HG03457 (cell line): ENCODE data around the gene EIF3A.
A peak's percentile ranks its signal among the peaks of the same experiment; 100 is the strongest.
"Not testable (repeated sequence)": the region's sequence is repeated elsewhere in the genome, so short reads cannot be mapped to it uniquely, and the experiment has no call there.

Experiments used
- ATAC-seq: cut with Tn5 transposase; IDR thresholded peaks from one replicate; pipeline ENCODE4 v1.9.1; 2021; ENCODE audit warnings: moderate number of reproducible peaks; ENCODE audit not compliant: unreplicated experiment

EIF3A gene, protein sequence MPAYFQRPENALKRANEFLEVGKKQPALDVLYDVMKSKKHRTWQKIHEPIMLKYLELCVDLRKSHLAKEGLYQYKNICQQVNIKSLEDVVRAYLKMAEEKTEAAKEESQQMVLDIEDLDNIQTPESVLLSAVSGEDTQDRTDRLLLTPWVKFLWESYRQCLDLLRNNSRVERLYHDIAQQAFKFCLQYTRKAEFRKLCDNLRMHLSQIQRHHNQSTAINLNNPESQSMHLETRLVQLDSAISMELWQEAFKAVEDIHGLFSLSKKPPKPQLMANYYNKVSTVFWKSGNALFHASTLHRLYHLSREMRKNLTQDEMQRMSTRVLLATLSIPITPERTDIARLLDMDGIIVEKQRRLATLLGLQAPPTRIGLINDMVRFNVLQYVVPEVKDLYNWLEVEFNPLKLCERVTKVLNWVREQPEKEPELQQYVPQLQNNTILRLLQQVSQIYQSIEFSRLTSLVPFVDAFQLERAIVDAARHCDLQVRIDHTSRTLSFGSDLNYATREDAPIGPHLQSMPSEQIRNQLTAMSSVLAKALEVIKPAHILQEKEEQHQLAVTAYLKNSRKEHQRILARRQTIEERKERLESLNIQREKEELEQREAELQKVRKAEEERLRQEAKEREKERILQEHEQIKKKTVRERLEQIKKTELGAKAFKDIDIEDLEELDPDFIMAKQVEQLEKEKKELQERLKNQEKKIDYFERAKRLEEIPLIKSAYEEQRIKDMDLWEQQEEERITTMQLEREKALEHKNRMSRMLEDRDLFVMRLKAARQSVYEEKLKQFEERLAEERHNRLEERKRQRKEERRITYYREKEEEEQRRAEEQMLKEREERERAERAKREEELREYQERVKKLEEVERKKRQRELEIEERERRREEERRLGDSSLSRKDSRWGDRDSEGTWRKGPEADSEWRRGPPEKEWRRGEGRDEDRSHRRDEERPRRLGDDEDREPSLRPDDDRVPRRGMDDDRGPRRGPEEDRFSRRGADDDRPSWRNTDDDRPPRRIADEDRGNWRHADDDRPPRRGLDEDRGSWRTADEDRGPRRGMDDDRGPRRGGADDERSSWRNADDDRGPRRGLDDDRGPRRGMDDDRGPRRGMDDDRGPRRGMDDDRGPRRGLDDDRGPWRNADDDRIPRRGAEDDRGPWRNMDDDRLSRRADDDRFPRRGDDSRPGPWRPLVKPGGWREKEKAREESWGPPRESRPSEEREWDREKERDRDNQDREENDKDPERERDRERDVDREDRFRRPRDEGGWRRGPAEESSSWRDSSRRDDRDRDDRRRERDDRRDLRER (N-terminal part only)

DNA sequence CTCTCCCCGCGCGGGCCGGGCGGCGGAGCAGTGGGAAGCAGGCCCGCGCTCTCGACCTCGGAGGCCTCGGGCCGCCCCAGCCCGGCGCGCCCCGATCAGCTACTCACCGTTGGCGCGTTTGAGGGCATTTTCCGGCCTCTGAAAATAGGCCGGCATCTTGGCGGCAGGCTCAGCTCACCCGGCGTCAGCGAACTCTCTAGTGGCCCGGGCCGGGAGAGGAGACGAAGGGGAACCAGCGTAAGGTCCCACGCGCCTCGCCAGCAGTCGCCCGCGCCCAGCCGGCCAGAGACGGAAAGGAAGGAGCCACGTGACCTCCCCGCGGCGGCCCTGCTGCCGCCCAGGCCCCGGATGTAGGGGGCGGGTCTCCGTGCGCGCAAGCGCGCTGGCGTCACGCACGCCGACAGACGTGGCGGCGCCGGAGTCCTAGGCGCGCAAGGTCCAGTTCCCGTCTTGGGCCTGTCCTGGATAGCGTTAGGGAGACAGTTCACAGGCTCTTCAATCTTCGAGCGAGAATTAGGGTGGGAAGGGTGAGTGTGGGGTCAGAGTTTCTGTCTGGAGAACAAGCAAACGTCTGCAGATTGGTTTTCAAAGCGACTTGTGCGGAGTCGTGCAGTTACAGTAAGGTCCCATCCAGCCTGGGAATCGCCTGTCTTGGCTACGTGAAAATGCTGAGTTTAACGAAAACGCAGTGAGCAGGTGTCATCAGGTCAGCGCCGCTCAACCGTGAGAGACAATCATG lies at the start of gene EIF3A:
EIF3A (minus strand) TSS at position 297 of the 739 bp plus-strand sequence; CDS start at position 156, 141 bp downstream.
- ATAC-seq, result peak; percentile 71

DNA sequence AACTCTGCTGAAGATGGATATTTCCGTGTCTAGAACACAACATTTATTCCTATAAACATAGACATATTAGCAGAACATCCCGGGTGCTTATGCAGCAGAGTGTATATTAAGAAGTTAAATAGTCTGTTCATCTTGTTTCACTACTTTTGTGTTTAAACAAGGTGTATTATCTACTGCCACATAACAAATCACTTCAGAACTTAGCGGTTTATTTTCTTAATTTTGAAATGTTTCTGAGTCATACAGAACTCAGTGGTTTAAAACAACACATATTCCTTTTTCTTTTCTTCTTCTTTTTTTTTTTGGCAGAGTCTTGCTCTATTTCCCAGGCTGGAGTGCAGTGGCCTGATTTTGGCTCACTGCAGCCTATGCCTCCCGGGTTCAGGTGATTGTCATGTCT lies 49.1 kb upstream of the EIF3A start:
- no peak for ATAC-seq

DNA sequence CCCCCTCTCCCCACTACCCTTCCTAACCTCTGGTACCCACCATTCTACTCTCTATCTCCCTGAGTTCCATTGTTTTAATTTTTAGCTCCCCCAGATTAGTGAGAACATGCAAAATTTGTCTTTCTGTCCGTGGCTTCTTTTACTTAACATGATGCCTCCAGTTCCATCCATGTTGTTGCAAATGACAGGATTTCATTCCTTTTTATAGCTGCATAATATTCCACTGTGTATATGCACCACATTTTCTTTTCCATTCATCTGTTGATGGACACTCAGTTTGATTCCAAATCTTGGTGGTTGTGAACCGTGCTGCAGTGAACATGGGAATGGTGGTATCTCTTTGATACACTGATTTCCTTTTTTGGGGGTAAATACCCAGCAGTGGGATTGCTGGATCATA lies 45.3 kb upstream of the EIF3A start:
- no peak for ATAC-seq

DNA sequence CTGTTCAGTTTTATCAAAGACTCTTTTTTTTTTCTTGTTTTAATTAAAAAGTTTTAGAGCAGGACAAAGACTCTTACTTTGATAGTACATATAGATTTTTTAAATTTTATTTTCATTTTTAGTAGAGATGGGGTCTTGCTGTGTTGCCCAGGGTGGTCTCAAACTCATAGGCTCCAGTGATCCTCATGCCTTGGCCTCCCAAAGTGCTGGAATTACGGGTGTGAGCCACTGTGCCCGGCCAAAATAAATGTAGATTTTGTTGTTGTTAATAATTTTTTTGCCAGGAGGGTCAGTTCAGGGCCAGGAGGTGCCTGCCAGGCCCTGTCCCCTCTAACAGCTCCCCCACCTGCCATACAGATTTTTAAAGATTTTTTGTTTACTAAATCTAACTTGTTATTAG lies 40.3 kb upstream of the EIF3A start:
- ATAC-seq, result no peak

DNA sequence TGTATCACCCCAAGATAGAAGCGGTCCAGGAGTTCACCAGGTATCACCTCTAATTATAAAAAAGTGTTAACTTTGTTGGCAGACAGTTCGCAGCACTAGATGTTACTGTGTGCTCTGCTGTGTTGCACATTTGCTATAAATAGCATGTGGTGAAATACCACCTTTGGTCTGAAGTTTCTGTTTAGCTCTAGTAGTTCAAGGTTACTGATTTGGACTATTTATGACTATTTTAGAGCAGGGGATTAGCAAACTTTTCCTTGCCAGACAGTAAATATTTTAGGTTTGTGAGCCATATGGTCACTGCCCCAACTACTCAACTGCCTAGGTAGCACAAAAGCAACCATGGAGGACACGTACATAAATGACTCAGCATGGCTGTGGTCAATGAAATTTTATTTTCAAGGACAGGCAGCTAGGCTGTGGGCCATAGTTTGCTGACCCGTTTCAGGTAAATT lies 39.8 kb upstream of the EIF3A start:
- ATAC-seq, result peak; percentile 80

DNA sequence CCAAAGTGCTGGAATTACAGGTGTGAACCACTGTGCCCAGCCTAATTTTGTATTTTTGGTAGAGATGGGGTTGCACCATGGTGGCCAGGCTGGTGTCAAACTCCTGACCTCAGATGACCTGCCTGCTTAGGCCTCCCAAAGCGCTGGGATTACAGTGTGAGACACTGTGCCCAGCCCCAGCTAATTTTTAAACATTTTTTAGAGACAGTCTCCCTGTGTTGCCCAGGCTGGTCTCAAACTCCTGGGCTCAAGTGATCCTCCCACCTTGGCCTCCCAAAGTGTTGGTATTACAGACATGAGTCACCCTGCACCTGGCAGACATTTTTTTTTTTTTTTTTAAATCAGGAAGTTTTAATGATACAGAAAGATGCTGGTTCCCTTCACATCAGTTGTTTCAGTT lies 38.8 kb upstream of the EIF3A start:
- ATAC-seq, result no peak

DNA sequence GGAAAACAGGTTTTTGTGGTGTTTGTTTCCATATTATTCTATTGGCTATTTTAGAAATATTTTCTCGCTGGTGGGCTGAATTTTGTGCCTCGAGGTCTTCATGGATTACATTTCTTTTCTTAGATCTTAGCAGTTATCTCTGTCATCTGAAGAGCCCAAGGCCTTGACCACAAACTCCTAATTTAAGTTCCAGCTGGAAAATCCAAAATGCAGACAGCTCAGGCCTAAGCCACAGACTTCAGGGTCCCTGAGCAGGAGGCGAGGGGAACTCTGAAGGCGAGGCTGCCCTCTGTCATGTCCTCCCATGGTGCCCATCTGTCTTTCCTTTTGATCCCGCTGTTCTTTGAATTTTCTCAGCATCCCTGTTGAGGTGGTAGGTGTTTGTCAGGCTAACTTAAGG lies 37.6 kb upstream of the EIF3A start:
- ATAC-seq, result no peak

DNA sequence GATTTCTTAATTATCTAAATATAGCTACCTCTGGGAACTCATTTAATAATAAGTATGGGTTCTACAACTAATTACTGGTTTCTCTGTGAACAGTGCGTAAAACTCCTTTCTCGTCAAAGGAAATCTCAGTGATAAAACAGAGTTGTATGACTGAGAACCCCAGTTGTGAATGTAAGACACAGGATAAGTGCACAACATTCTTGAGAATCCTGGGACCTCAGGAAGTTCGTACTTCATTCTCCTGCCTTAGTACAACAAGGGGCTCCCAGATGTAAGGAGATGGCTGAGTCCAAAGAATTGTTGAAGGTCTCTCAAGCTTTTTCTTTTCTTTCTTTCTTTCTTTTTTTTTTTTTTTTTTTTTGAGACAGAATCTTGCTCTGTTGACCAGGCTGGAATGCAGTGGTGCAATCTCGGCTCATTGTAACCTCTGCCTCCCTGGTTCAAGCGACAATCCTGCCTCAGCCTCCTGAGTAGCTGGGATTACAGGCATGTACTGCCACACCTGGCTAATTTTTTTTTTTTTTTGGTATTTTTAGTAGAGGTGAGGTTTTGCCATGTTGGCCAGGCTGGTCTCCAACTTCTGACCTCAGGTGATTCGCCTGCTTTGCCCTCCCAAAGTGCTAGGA lies 35.8 kb upstream of the EIF3A start:
- no peak for ATAC-seq

DNA sequence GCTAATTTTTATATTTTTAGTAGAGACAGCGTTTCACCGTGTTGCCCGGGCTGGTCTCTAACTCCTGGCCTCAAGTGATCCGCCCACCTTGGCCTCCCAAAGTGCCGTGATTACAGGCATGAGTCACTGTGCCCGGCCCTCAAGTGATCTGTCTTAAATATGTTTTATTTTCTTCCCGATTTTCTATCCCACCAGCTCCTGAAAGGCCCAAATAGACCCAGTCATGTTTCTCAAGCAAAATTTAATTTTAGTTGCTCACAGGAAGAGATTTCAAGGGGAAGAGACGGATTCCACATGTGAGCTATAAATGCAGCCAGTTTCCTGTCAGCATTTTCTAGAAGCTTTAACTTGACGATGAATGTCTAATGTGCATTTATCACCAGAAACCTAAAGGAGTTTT lies 35.3 kb upstream of the EIF3A start:
- ATAC-seq, result no peak

DNA sequence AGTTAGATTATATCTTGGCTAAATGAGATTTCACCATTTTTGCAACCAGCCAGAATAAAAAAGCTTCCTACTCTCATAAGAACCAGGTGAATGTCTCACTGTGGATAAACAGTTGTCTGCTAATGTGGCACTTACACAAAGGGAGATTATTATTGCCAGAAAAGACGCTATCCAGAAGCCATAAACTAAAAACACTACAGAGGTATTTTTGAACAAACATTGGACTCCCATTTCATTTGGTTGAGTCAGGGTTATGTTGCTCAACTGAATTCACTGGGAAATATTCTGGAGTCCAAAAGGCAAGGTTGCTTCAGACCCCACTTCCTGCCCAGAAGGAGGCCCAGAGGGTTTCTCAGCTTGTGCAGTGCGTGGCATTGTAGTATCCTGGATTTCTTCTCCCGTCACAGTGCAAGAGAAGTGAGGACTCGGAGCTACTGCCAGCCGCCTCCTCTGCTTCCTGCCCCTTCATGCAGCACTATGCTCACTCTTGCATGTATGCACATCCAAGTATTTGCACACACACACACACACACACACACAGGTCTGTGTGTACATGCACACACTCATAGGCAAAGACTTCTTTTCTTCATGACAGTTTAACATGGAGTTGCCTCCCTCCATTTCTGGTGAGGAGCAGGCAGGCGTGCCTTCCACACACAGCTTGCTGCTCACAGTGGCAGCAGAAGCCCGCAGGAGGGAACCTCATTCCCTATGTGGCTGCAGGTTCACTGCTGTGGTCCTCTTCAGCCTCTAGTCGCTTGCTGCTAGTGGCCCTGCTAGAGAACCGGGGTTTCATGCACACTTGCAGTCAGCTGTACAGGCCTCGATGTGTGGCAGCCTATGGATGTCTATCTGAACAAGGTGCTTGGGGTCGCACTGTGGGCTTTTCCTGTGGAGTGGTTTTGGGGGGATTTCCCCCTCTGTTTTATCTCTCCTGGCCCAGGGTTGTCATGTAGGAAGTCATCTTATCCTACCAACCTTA lies 33.4 kb upstream of the EIF3A start:
- no peak for ATAC-seq

DNA sequence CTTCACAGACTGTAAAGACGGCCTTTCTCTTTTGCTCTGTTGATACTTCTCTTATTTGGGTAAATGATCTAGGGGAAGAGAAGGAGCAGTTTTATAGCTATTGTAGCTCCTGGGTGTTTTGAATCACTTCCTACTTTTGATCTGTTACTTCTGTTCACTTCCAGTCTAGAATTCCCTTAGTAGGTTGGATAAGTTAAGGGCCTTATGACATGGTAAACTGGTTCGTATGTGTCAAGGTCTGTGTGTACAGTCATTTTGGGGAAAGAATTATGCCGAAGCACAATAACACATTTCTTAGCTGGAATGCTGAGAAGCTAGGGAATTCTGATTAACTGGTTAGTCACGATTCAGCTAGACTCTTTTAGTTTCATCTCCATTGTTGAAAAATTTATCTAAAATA lies 31.4 kb upstream of the EIF3A start:
- ATAC-seq, result no peak

DNA sequence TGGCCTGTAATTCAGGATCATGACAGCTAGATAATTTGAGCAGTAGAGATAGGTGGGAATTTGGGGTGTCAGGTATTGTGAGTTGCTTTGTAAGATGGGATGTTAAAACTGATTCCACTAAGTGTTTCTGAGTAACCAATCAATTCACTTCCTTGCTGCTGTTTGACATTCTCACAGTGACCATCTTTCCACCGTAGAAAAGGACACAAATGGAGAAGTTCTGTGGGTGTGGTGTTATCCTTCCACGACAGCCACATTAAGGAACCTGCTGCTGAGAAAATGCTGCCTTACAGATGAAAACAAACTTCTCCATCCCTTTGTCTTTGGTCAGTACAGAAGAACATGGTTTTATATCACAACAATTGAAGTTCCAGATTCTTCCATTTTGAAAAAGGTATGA lies 27.2 kb upstream of the EIF3A start:
- ATAC-seq, result not testable (repeated sequence)

DNA sequence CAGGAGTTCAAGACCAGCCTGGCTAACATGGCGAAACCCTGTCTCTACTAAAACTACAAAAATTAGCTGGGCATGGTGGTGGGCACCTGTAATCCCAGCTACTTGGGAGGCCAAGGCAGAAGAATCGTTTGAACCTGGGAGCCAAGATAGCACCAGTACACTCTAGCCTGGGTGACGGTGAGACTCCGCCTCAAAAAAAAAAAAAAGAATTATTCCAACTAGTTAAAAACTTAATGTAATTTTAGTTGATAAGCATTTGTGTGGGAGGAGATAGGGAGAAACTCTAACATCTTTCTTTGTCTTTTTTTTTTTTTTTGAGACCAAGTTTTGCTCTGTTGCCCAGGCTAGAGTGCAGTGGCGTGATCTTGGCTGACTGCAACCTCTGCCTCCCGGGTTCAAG lies 26.5 kb upstream of the EIF3A start:
- not testable (repeated sequence) for ATAC-seq

DNA sequence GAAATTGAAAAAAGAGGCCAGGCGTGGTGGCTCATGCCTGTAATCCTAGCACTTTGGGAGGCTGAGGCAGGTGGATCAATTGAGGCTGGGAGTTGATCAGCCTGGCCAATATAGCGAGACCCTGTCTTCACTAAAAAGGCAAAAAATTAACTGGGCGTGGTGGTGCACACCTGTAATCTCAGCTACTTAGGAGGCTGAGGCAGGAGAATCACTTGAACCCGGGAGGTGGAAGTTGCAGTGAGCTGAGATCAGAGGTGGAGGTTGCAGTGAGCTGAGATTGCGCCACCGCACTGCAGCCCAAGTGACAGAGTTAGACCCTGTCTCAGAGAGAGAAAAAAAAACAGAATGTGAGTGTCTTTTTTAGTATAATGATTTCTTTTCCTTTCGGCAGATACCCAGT lies 25.3 kb upstream of the EIF3A start:
- ATAC-seq, result not testable (repeated sequence)

DNA sequence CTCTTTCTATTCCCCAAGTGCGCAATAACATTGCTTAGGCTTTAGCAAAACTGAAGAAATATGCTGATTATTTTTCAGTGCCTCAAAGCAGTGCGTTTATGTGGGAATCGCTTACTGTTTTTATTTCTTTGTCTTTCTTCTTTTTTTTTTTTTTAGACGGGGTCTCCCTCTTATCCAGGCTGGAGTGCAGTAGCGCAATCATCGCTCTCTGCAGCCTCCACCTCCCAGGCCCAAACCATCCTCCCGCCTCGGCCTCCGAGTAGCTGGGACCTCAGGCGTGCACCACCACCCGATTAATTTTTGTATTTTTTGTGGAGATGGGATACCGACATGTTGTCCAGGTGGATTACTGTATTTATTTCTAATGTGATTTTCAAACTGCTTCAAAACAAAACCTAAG lies 24.5 kb upstream of the EIF3A start:
- no peak for ATAC-seq

DNA sequence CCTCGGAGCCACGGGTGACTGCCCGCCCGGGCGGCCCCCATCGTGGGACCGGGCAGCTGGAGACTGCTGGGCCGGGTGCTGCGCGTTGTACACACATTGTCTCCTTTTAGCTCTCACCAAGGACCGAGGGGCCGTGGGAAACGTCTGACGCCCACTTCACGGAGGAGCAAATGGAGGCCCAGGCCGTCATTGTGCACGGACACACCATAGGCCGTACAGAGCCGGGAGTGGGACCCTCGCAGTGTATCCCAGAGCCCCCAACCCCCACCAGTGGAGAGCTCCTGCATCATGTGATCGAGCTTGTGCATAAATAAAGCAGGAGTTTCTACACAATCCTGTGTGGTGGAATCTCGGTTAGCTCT lies 24.0 kb upstream of the EIF3A start:
- no peak for ATAC-seq

DNA sequence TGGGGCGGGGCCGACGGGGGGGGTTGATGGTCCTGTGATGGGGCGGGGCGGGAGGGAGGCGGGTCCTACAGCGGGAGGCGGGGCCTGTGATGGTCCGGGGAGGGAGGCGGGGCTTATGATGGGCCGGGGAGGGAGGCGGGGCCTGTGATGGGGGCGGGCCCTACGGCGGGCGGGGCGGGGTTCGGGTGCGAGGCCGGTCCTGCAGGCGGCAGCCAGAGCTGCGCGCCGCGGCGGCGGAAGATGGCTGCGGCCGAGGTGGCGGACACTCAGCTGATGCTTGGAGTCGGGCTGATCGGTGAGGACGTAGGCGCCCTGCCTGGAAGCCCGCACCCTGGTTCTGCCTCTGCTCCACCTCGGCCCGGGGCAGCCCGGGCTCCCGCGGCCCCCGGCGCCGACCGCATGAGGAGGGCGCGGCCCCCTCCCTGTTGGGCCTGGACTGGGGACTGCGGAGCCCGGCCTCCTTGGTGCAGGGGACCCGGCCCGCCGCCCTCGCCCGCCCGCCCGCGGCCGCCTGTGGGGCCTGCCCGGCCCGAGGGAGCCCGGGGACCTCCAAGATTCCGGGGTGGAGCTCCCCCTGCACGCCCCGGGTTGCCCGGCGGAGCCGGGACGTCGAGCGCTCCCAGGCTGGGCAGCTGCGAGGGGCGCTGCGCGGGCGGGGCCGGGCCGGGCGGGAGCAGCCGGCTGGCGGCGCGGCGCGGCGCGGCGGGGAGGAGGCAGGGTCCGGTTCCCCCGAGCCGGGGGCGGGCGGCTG lies 23.5 kb upstream of the EIF3A start, which contains the start of gene DENND10:
DENND10 (plus strand) TSS at position 211 of the 751 bp plus-strand sequence; CDS start at position 241, 30 bp downstream.
- ATAC-seq, result peak; percentile 77
